HG03520 (cell line): ENCODE results near the gene SOST.
"Not testable (repeated sequence)": the region's sequence is repeated elsewhere in the genome, so short reads cannot be mapped to it uniquely, and the experiment has no call there.

ENCODE experiments used
- ATAC-seq: cut with Tn5 transposase; IDR thresholded peaks from one replicate; pipeline ENCODE4 v1.9.1; 2021; ENCODE audit warnings: mild to moderate bottlenecking, moderate library complexity; ENCODE audit not compliant: unreplicated experiment

SOST gene

GRCh38 chr17:43758497-43759174 lies at the start of gene SOST:
TSS of gene SOST (minus strand) at chr17:43758791. CDS start at chr17:43758741, 50 bp downstream.
- no peak for ATAC-seq

- no peak for ATAC-seq
Observed at GRCh38 chr17:43808076-43808475, 49.5 kb upstream of the SOST start.

- ATAC-seq, result no peak
Observed at GRCh38 chr17:43805117-43805516, 46.5 kb upstream of the SOST start.

GRCh38 chr17:43803758-43804157 lies 45.2 kb upstream of the SOST start:
- ATAC-seq, result no peak

GRCh38 chr17:43801844-43802243 lies 43.3 kb upstream of the SOST start:
- no peak for ATAC-seq

- no peak for ATAC-seq
Observed at GRCh38 chr17:43800736-43801135, 42.1 kb upstream of the SOST start.

- no peak for ATAC-seq
Observed at GRCh38 chr17:43799047-43799446, 40.5 kb upstream of the SOST start.

GRCh38 chr17:43798024-43798423 lies 39.4 kb upstream of the SOST start:
- ATAC-seq, result not testable (repeated sequence)

- not testable (repeated sequence) for ATAC-seq
Observed at GRCh38 chr17:43792668-43793067, 34.1 kb upstream of the SOST start.

- no peak for ATAC-seq
Observed at GRCh38 chr17:43791589-43791988, 33.0 kb upstream of the SOST start.

- no peak for ATAC-seq
Observed at GRCh38 chr17:43790311-43790940, 31.8 kb upstream of the SOST start.

- ATAC-seq, result no peak
Observed at GRCh38 chr17:43789482-43789881, 30.9 kb upstream of the SOST start.

- no peak for ATAC-seq
Observed at GRCh38 chr17:43788540-43788939, 29.9 kb upstream of the SOST start.

GRCh38 chr17:43787728-43788127 lies 29.1 kb upstream of the SOST start:
- no peak for ATAC-seq

- ATAC-seq, result no peak
Observed at GRCh38 chr17:43784628-43785101, 26.1 kb upstream of the SOST start.

GRCh38 chr17:43784068-43784467 lies 25.5 kb upstream of the SOST start:
- ATAC-seq, result no peak

- ATAC-seq, result no peak
Observed at GRCh38 chr17:43782913-43783680, 24.5 kb upstream of the SOST start.

- ATAC-seq, result no peak
Observed at GRCh38 chr17:43780135-43780534, 21.5 kb upstream of the SOST start, which contains the start of gene CFAP97D1. TSS of gene CFAP97D1 (plus strand) at chr17:43780435. CDS start at chr17:43780463, 28 bp downstream.

- no peak for ATAC-seq
Observed at GRCh38 chr17:43779145-43780125, 20.8 kb upstream of the SOST start.

- ATAC-seq, result peak; percentile 86
Observed at GRCh38 chr17:43778337-43779144, 19.9 kb upstream of the SOST start, which contains the start of gene DUSP3. TSS of gene DUSP3 (minus strand) at chr17:43778977. CDS start at chr17:43778924, 53 bp downstream.
